T-cell (primary cell): ENCODE data around the gene ACVR1B. TPM values are rescaled to one million over a fixed set of nuclear protein-coding genes. Genes with fewer than 3 reads are reported as not detected.

ENCODE experiments used
- ATAC-seq, 4 experiments: fragments of 200-7000 bp in 3 of 4; fragments of 150-1000 bp in 1 of 4; cut with Tn5 transposase; replicated peaks in 1 of 4; 1 replicate in 3 of 4; 2 replicates in 1 of 4; pipeline ENCODE4 v1.10.0; 2021; ENCODE audit warnings: moderate library complexity in 3 of 4, mild to moderate bottlenecking in 2 of 4, moderate number of reproducible peaks in 1 of 4
- CTCF ChIA-PET, 2 donors: fragments of 300-600 bp; sonication (Branson Sonifier 250); formaldehyde crosslinking; loops; one replicate each; lab custom pipeline; 2022; ENCODE audit warnings: antibody characterized with exemption in 2 of 2; lab: Charles Lee
- POLR2A ChIA-PET, 2 donors: fragments of 300-600 bp; sonication (Branson Sonifier 250); formaldehyde crosslinking; loops; one replicate each; lab custom pipeline; 2022; ENCODE audit warnings: antibody characterized with exemption in 2 of 2; lab: Charles Lee
- DNase-seq, 35 experiments: peaks; one replicate each; pipeline versions ENCODE4 v3.0.0 to v3.0.0-alpha.2; 2013 to 2023
- H3K27ac ChIP-seq: one replicate; pipeline ENCODE4 v1.5.1; 2013; ENCODE audit warnings: low read length
- H3K27me3 ChIP-seq, 2 experiments: replicated peaks in 1 of 2; 1 replicate in 1 of 2; 2 replicates in 1 of 2; pipeline versions ENCODE4 v1.6.1 to v1.7.0; 2013; ENCODE audit warnings: low read length in 1 of 2, mixed read lengths in 1 of 2; ENCODE audit not compliant: control insufficient read depth in 2 of 2, insufficient read depth in 2 of 2; ENCODE audit errors: extremely low read depth in 1 of 2
- H3K36me3 ChIP-seq, 2 donors: 1 replicate in 1 of 2; 2 replicates in 1 of 2; pipeline versions ENCODE4 v1.6.1 to v1.7.0; 2013; ENCODE audit warnings: low read length in 1 of 2; ENCODE audit not compliant: control insufficient read depth in 2 of 2, insufficient read depth in 1 of 2; ENCODE audit errors: extremely low read depth in 1 of 2
- H3K4me1 ChIP-seq, 2 experiments: 1 replicate in 1 of 2; 2 replicates in 1 of 2; pipeline versions ENCODE4 v1.6.1 to v1.7.0; 2013; ENCODE audit warnings: low read length in 2 of 2, mixed read lengths in 1 of 2; ENCODE audit not compliant: insufficient read depth in 2 of 2, control insufficient read depth in 1 of 2; ENCODE audit errors: extremely low read depth in 1 of 2
- H3K4me3 ChIP-seq, 2 donors: 1 replicate in 1 of 2; 2 replicates in 1 of 2; pipeline versions ENCODE4 v1.5.1 to v1.7.0; 2013; ENCODE audit warnings: mild to moderate bottlenecking in 2 of 2, low read length in 1 of 2, moderate library complexity in 1 of 2; ENCODE audit not compliant: control insufficient read depth in 1 of 2; ENCODE audit errors: extremely low read depth in 1 of 2
- H3K9me3 ChIP-seq: 2 replicates; pipeline ENCODE4 v1.7.0; 2013
- H3K27ac Mint-ChIP-seq, 2 donors: one replicate each; pipeline ENCODE4 v1.8.0; 2020 to 2021; ENCODE audit warnings: mild to moderate bottlenecking in 2 of 2, mixed read lengths in 2 of 2
- H3K27me3 Mint-ChIP-seq, 2 donors: one replicate each; pipeline ENCODE4 v1.8.0; 2021 to 2022; ENCODE audit warnings: mixed read lengths in 2 of 2
- H3K36me3 Mint-ChIP-seq: one replicate; pipeline ENCODE4 v1.8.0; 2021; ENCODE audit warnings: mixed read lengths
- H3K4me1 Mint-ChIP-seq, 3 donors: one replicate each; pipeline ENCODE4 v1.8.0; 2020 to 2022; ENCODE audit warnings: mixed read lengths in 3 of 3, mild to moderate bottlenecking in 1 of 3
- H3K4me3 Mint-ChIP-seq, 3 donors: one replicate each; pipeline ENCODE4 v1.8.0; 2020 to 2022; ENCODE audit warnings: mild to moderate bottlenecking in 3 of 3, mixed read lengths in 3 of 3, moderate library complexity in 3 of 3
- H3K9me3 Mint-ChIP-seq, 3 donors: one replicate each; pipeline ENCODE4 v1.8.0; 2020 to 2022; ENCODE audit warnings: mixed read lengths in 3 of 3
- WGBS: methylation state at CpG from one replicate; pipeline ENCODE4 v1.1.5; 2013; ENCODE audit warnings: missing lambda C conversion rate; ENCODE audit not compliant: insufficient coverage; 5-methylcytosine and 5-hydroxymethylcytosine counted together
- total RNA-seq, 35 experiments: library from RNA in 6 of 35; stranded (reverse) in 6 of 35; fragments of 120-200 nt in 1 of 35; gene quantifications; one replicate each; pipeline versions ENCODE4 v1.2.1 to v1.2.4 and lab custom pipeline; 2013 to 2026

The ACVR1B gene
- total RNA-seq, 5 donors from 2014 or later (not counting 1 experiment from before 2014, with no cell fraction given): 9.0 to 12.6 (median 11.8) TPM

DNA sequence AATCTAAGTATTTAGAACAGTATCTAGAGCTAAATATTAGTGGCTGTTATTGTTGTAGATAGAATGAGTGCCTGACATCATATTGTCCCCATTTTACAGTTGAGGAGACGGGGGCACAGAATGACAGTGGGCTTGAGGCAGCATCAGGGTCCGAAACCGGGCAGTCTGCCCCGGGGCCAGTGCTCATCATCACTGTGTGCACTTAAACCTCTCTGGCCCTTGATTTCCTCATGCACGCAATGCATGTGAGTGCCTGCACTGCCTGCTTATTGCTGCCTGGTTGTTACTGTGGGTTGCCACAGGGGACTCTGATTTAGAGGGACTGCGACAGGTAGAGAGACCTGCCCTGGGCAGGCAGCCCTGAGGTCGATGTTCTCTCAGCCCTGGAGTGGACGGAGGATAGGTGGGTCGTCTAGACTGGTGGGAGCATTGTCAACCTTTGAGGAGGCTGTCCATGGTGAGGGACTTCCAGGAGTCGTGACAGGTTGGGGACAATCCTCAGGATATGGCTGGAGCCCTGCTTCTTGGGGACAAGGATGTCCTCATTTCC is 34.4 kb upstream of the ACVR1B start:
- 77% methylated on average over 10 of the region's 10 CpGs for WGBS
- Mint-ChIP-seq H3K27me3 (peaks cover 2 to 4% of the 10 kb centered on the region in 2 donors), H3K4me1 (no peaks in the 10 kb centered on the region)

DNA sequence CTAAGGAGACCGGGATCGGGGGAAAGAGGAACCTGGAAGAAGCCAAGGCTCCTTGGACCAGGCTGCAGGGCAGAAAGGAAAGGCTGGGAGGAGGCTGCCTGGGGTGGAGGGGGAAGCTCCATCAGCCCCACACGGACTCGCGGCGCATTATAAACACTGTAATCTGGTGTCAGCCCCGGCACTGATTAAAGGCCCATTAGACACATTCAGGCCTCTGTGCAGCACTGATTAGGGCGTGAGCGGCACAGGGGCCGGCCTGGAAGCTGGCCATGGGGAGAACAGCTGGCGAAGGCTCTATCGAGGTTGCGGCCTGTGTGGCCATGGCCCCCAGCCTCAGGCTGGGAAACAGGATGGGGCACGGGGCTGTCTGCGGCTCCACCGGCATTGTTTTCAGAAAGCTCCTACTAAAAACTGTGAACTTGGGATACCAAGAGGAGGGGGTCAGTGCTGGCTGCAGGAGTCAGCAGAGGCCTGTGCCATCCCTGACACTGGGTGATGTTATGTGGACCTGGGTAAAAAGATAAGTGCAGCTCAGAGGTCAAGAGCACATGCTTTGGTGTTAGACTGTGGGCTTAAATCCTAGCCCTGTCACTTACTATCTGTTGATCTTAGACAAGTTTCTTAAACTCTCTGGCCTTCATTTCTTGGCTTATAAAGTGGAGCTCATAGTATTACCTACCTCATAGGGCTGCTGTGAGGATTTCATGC is 33.6 kb upstream of the ACVR1B start:
- no peak overlapping the region for H3K4me3 Mint-ChIP-seq
- peaks cover 0 to 3% (median 0%) of the 10 kb centered on the region in 3 donors for H3K4me1 Mint-ChIP-seq
- Histone ChIP-seq H3K9me3 (no peaks in the 10 kb centered on the region), H3K27ac (no peak overlapping the region), H3K4me3 (no peak overlapping the region), H3K27me3 (peaks cover 0 to 15% of the 10 kb centered on the region in 2 experiments), H3K4me1 (peaks cover 0 to under 1% of the 10 kb centered on the region in 2 experiments), H3K36me3 (no peaks in the 10 kb centered on the region)
- ChIA-PET POLR2A (no interaction called here), CTCF (no interaction called here)
- H3K9me3 Mint-ChIP-seq: no peaks in the 10 kb centered on the region
- DNase-seq (no peak), ATAC-seq (no peak)
- no peaks in the 10 kb centered on the region for H3K36me3 Mint-ChIP-seq
- peaks cover under 1 to 2% of the 10 kb centered on the region in 2 donors for H3K27me3 Mint-ChIP-seq
- 91% methylated on average over 14 of the region's 16 CpGs for WGBS
- no peak overlapping the region for H3K27ac Mint-ChIP-seq

More for the DNA sequence above, 34.4 kb upstream of the ACVR1B start:
- peaks cover 0 to 21% of the 10 kb centered on the region in 2 experiments for H3K27me3 ChIP-seq
- ChIA-PET CTCF (no interaction called here), POLR2A (no interaction called here)
- no peaks in the 10 kb centered on the region for H3K36me3 Mint-ChIP-seq
- no peak overlapping the region for H3K27ac Mint-ChIP-seq
- H3K9me3 Mint-ChIP-seq: no peaks in the 10 kb centered on the region
- no peak overlapping the region for H3K27ac ChIP-seq
- DNase-seq (no peak), ATAC-seq (no peak)
- no peaks in the 10 kb centered on the region for H3K9me3 ChIP-seq
- H3K4me3 Mint-ChIP-seq: no peak overlapping the region
- no peaks in the 10 kb centered on the region for H3K36me3 ChIP-seq
- H3K4me1 ChIP-seq: no peaks in the 10 kb centered on the region
- no peak overlapping the region for H3K4me3 ChIP-seq

DNA sequence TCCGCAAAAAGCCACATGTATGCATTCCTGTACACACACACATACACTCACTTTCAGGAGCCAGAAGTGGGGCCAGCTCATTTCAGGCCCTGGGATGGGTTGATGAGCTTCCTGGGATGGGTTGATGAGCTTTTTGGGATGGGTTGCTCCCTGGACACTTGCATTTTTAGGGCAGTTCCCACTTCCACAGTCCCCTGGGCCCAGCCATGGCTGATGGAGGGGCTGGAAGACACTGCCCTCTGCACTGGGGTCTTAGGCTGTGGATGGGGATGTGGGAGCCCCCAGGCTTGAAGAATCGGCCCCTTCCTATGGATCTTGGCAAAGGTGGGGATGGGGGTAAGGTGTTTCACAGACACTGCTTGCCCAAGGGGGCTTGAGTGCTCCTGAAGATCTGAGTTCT is 31.5 kb upstream of the ACVR1B start:
- Histone ChIP-seq H3K27ac (no peak overlapping the region), H3K9me3 (no peaks in the 10 kb centered on the region), H3K27me3 (peaks cover 0 to 25% of the 10 kb centered on the region in 2 experiments), H3K4me3 (no peak overlapping the region), H3K4me1 (peaks cover 0 to 10% of the 10 kb centered on the region in 2 experiments), H3K36me3 (no peaks in the 10 kb centered on the region)
- no peaks in the 10 kb centered on the region for H3K9me3 Mint-ChIP-seq
- ChIA-PET POLR2A (no interaction called here), CTCF (no interaction called here)
- H3K27ac Mint-ChIP-seq: no peak overlapping the region
- no peaks in the 10 kb centered on the region for H3K36me3 Mint-ChIP-seq
- WGBS: no CpG with 5 or more reads among the region's 2 CpGs
- ATAC-seq (no peak), DNase-seq (no peak)
- H3K4me3 Mint-ChIP-seq: no peak overlapping the region
- peaks cover 5 to 11% (median 8%) of the 10 kb centered on the region in 3 donors for H3K4me1 Mint-ChIP-seq
- H3K27me3 Mint-ChIP-seq: peaks cover 0 to 2% of the 10 kb centered on the region in 2 donors

DNA sequence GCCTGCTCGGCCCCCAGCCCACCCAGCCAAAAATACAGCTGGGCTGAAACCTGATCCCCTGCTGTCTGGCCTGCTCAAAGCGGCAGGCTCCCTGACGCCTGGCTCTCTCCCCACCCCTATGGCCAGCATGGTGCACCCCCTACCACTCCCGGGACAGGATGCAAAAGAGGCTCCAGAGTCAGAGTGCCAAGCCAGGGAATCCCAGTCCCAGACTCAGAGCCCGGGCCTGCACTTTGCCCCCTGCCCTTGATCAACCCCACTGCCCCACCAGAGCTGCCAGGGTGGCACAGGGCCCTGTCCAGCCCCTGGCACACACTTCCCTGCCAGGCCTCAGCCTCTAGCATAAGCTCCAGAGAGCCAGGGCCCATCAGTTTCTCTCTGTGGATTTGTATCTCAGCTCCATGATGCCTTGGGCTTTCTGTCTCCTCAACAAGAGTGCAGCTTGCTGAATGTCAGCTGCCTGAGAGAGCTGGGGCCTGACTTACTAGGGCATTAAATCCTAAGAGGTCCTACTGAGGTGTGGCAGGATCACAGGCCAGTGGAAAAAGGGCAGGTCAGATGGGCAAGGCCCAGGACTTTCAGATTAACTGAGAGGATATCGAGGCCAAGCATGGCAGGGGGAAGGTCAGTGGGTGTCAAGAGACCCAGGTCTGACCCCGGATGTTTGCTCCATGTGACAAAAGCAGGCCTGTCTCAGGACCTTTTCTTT is 30.3 kb upstream of the ACVR1B start:
- H3K27me3 Mint-ChIP-seq: peaks cover 0 to 2% of the 10 kb centered on the region in 2 donors
- H3K4me3 Mint-ChIP-seq: no peak overlapping the region
- DNase-seq (no peak), ATAC-seq (no peak)
- Histone ChIP-seq H3K27ac (no peak overlapping the region), H3K9me3 (no peaks in the 10 kb centered on the region), H3K4me3 (no peak overlapping the region), H3K36me3 (no peaks in the 10 kb centered on the region), H3K27me3 (peaks cover 0 to 18% of the 10 kb centered on the region in 2 experiments), H3K4me1 (peaks cover 0 to 10% of the 10 kb centered on the region in 2 experiments)
- peaks cover 5 to 13% (median 8%) of the 10 kb centered on the region in 3 donors for H3K4me1 Mint-ChIP-seq
- H3K36me3 Mint-ChIP-seq: no peaks in the 10 kb centered on the region
- no peaks in the 10 kb centered on the region for H3K9me3 Mint-ChIP-seq
- no peak overlapping the region for H3K27ac Mint-ChIP-seq
- CTCF ChIA-PET: interaction anchor here (0.7 to 1.7 kb wide), 2 partner anchors 10 to 1757 kb away, joined by 3 to 5 read pairs; no protein-coding TSS in a partner anchor
- 86% methylated on average over 5 of the region's 7 CpGs for WGBS
- POLR2A ChIA-PET: no interaction called here

DNA sequence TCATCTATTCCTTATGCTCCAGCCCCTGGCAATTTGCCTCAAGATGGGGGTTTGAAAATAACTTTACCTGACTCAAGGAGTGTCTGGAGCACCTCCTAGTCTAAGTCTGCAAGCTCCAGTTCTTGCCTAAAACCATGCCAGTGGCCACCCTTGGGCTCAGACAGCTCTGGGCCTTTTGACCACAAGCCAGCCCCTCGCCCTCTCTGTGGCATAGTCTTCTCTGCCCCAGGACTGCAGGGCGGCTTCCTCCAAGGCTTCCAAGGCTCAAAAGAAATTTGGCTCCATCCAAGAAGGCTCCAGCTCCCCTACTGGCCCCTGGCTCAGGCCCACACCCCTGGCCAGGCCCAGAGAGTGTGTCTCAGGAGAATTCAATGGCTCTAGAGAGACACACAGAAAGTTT is 29.4 kb upstream of the ACVR1B start:
- Histone ChIP-seq H3K4me1 (peaks cover 0 to 10% of the 10 kb centered on the region in 2 experiments), H3K4me3 (no peak overlapping the region), H3K36me3 (no peaks in the 10 kb centered on the region), H3K27me3 (peaks cover 0 to 17% of the 10 kb centered on the region in 2 experiments), H3K27ac (no peak overlapping the region), H3K9me3 (no peaks in the 10 kb centered on the region)
- Mint-ChIP-seq H3K4me1 (peaks cover 6 to 14% (median 8%) of the 10 kb centered on the region in 3 donors), H3K9me3 (no peaks in the 10 kb centered on the region), H3K27ac (no peak overlapping the region), H3K27me3 (peaks cover 0 to under 1% of the 10 kb centered on the region in 2 donors), H3K4me3 (no peak overlapping the region), H3K36me3 (no peaks in the 10 kb centered on the region)
- WGBS: 78% methylated on average over 1 of the region's 2 CpGs
- ATAC-seq (no peak), DNase-seq (no peak)
- ChIA-PET CTCF (interaction anchor here (0.6 to 1.7 kb wide), 3 partner anchors 9 to 1756 kb away, joined by 3 to 6 read pairs (median 5); no protein-coding TSS in a partner anchor), POLR2A (interaction anchor here in 1 of 2 donors (0.6 kb wide), 1 partner anchor 62 kb away, joined by 3 read pairs; no protein-coding TSS in a partner anchor)
